Caco-2 (cell line): Measurements from ENCODE around the gene NELFA. TPM values are rescaled to one million over a fixed set of nuclear protein-coding genes. Genes with fewer than 3 reads are reported as not detected.

Experiments used
- BruUV-seq: library from RNA; stranded (reverse); fragments of 400-500 nt; replicated peaks from 2 replicates; lab custom pipeline; 2021; lab: Mats Ljungman, UMichigan
- CTCF ChIA-PET: fragments of 300-600 bp; sonication (Branson Sonifier 250); formaldehyde crosslinking; loops from one replicate; lab custom pipeline; 2022; ENCODE audit warnings: antibody characterized with exemption; lab: Charles Lee
- POLR2A ChIA-PET: fragments of 300-600 bp; sonication (Branson Sonifier 250); formaldehyde crosslinking; loops from one replicate; lab custom pipeline; 2022; ENCODE audit warnings: antibody characterized with exemption; lab: Charles Lee
- DNase-seq, 2 experiments: peaks; one replicate each; pipeline versions ENCODE4 v3.0.0 to v3.0.0-alpha.2; 2020 to 2022
- H3K27me3 ChIP-seq: replicated peaks from 2 replicates; pipeline ENCODE4 v1.6.0; 2011; ENCODE audit warnings: low read length; ENCODE audit not compliant: control insufficient read depth, insufficient read depth
- H3K36me3 ChIP-seq: 2 replicates; pipeline ENCODE4 v1.5.1; 2011; ENCODE audit warnings: low read length; ENCODE audit not compliant: control insufficient read depth, insufficient read depth
- H3K4me1 ChIP-seq: fragments of 250-450 bp; sonication (Bioruptor Pico); 2 replicates; pipeline ENCODE4 v1.5.1; 2020; ENCODE audit warnings: mild to moderate bottlenecking
- H3K4me3 ChIP-seq: 2 replicates; pipeline ENCODE4 v1.5.1; 2011; ENCODE audit warnings: low read depth, mild to moderate bottlenecking, control low read depth, low read length
- H3K9me3 ChIP-seq: fragments of 250-450 bp; sonication (Bioruptor Pico); 2 replicates; pipeline ENCODE4 v1.5.1; 2020; ENCODE audit warnings: mild to moderate bottlenecking, moderate library complexity
- H3K27ac Mint-ChIP-seq: one replicate; pipeline ENCODE4 v1.8.0; 2022; ENCODE audit warnings: mixed read lengths; ENCODE audit not compliant: unreplicated experiment
- H3K27me3 Mint-ChIP-seq: one replicate; pipeline ENCODE4 v1.8.0; 2022; ENCODE audit warnings: mixed read lengths; ENCODE audit not compliant: insufficient read depth, unreplicated experiment
- H3K36me3 Mint-ChIP-seq: one replicate; pipeline ENCODE4 v1.8.0; 2022; ENCODE audit warnings: mild to moderate bottlenecking, mixed read lengths; ENCODE audit not compliant: insufficient read depth, unreplicated experiment
- H3K4me1 Mint-ChIP-seq: one replicate; pipeline ENCODE4 v1.8.0; 2022; ENCODE audit warnings: low read depth, mixed read lengths; ENCODE audit not compliant: unreplicated experiment
- H3K4me3 Mint-ChIP-seq: one replicate; pipeline ENCODE4 v1.8.0; 2022; ENCODE audit warnings: mild to moderate bottlenecking, moderate library complexity, mixed read lengths; ENCODE audit not compliant: unreplicated experiment
- H3K9me3 Mint-ChIP-seq: one replicate; pipeline ENCODE4 v1.8.0; 2022; ENCODE audit warnings: mixed read lengths; ENCODE audit not compliant: unreplicated experiment
- intact Hi-C: fragments of 100-400 bp; cut with micrococcal nuclease; formaldehyde crosslinking; loops from one replicate; pipeline ENCODE4 v1.10.0; 2022; ENCODE audit not compliant: unreplicated experiment
- total RNA-seq: library from RNA; stranded (reverse); gene quantifications from 2 replicates; pipeline ENCODE4 v1.2.3, GENCODE V29; 2022
- TF ChIP-seq, protein P1 (sequence below), 2 experiments: fragments of 200-600 bp in 1 of 2; IDR thresholded peaks; 1 replicate in 1 of 2; 2 replicates in 1 of 2; pipeline versions ENCODE4 v1.5.1 to v1.8.0; 2011 to 2022; ENCODE audit warnings: antibody characterized with exemption in 1 of 2, control low read depth in 1 of 2, inconsistent platforms in 1 of 2, low read depth in 1 of 2, low read length in 1 of 2, mild to moderate bottlenecking in 1 of 2, moderate library complexity in 1 of 2; ENCODE audit not compliant: insufficient read depth in 1 of 2, severe bottlenecking in 1 of 2, unreplicated experiment in 1 of 2

NELFA gene
- total RNA-seq, 1 experiment from 2014 or later: 53.0 TPM

DNA sequence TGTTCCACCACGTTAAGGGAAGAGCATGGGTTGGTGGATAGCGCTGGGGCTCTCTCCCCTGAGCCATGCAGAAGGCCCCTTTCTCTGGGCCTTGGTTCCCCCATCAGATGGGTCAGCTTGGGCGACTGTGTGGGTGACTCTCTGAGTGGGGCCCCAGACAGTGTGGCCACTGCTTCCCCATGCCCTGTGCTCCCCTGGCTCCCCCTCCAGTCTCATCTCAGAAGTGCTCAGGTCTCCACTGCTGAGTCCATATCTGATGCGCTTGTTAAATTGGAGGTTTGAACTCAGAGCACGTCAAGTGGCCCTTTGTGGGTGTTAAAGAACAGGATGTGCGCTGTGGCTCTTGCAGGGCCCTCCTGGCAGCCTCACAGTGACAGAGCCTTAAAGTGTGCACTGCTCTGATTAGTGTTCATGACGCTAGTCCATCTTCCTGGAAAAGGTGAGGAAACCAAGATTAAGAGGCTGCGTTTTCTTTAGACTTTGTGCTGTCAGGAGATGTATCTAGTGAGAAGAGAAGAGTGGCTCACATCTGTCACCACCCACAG, 59.8 kb downstream of the NELFA start:
- Mint-ChIP-seq H3K4me3 (no peak overlapping the region), H3K36me3 (peaks cover 77% of the 10 kb centered on the region), H3K4me1 (no peaks in the 10 kb centered on the region), H3K9me3 (no peaks in the 10 kb centered on the region), H3K27ac (no peak overlapping the region), H3K27me3 (no peaks in the 10 kb centered on the region)
- Histone ChIP-seq H3K4me3 (no peak overlapping the region), H3K9me3 (no peaks in the 10 kb centered on the region), H3K36me3 (no peaks in the 10 kb centered on the region; the same call in 1 of the 2 replicates), H3K27me3 (no peaks in the 10 kb centered on the region), H3K4me1 (no peaks in the 10 kb centered on the region)
- ChIA-PET CTCF (no interaction called here), POLR2A (no interaction called here)
- TF ChIP-seq, protein P1, sequence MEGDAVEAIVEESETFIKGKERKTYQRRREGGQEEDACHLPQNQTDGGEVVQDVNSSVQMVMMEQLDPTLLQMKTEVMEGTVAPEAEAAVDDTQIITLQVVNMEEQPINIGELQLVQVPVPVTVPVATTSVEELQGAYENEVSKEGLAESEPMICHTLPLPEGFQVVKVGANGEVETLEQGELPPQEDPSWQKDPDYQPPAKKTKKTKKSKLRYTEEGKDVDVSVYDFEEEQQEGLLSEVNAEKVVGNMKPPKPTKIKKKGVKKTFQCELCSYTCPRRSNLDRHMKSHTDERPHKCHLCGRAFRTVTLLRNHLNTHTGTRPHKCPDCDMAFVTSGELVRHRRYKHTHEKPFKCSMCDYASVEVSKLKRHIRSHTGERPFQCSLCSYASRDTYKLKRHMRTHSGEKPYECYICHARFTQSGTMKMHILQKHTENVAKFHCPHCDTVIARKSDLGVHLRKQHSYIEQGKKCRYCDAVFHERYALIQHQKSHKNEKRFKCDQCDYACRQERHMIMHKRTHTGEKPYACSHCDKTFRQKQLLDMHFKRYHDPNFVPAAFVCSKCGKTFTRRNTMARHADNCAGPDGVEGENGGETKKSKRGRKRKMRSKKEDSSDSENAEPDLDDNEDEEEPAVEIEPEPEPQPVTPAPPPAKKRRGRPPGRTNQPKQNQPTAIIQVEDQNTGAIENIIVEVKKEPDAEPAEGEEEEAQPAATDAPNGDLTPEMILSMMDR (IDR thresholded peaks at IDR 0.05; ENCODE audit: insufficient read depth in 1 of 2, low read depth in 1 of 2, low read length in 1 of 2, severe bottlenecking in 1 of 2, unreplicated experiment in 1 of 2): no peak
- intact Hi-C loops: no loop called here
- BruUV-seq: no TSS peak
- DNase-seq: no peak

DNA sequence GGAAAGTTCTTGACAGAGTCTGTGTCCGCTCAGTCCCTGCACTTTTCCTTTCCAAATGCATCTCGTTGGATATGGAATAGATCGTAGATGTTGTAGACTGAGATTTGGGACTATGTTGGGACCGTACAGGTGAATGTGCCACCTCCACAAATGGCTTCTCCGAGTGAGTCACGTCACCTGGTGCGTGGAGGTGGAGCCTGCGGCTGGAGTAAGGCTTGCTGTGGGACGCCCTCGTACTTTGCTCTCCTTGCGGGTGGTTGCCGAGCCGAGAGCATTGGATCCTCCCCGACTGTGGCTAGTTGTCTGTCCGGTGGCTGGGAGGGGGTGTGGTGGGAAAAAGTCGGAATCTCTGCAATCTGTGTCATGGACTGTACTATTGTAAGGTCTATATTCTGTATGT, 60.5 kb downstream of the NELFA start:
- no peaks in the 10 kb centered on the region for H3K27me3 Mint-ChIP-seq
- ChIA-PET CTCF (no interaction called here), POLR2A (no interaction called here)
- H3K9me3 ChIP-seq: no peaks in the 10 kb centered on the region
- H3K36me3 ChIP-seq: no peaks in the 10 kb centered on the region; the same call in 1 of the 2 replicates
- TF ChIP-seq, protein P1 (IDR thresholded peaks at IDR 0.05; ENCODE audit: insufficient read depth in 1 of 2, low read depth in 1 of 2, low read length in 1 of 2, severe bottlenecking in 1 of 2, unreplicated experiment in 1 of 2): no peak
- BruUV-seq: no TSS peak
- H3K4me1 Mint-ChIP-seq: no peaks in the 10 kb centered on the region
- H3K9me3 Mint-ChIP-seq: no peaks in the 10 kb centered on the region
- H3K4me3 ChIP-seq: no peak overlapping the region
- no peak for DNase-seq
- H3K27me3 ChIP-seq: no peaks in the 10 kb centered on the region
- no peak overlapping the region for H3K27ac Mint-ChIP-seq
- intact Hi-C loops: no loop called here
- peaks cover 79% of the 10 kb centered on the region for H3K36me3 Mint-ChIP-seq
- no peak overlapping the region for H3K4me3 Mint-ChIP-seq
- no peaks in the 10 kb centered on the region for H3K4me1 ChIP-seq

DNA sequence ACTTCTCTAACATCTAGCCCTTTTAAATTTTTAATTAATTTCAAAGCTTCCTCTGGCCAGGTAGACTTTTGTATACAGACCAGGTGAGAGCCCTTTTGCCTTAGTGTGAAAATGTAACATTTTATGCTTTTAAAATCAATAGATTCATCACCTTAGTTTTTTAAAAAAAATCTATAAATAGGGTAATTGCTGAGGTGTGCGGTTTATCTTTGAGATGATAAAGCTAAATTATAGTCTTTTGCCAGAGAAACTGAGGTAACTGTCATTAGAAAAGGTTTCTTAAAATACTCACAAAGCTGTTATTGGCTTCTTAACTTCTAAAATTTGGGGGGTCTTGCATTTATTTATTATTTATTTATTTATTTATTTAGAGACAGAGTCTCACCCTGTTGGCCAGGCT, 62.9 kb downstream of the NELFA start:
- DNase-seq: no peak
- no peaks in the 10 kb centered on the region; the same call in 1 of the 2 replicates for H3K36me3 ChIP-seq
- H3K9me3 ChIP-seq: no peaks in the 10 kb centered on the region
- peaks cover 69% of the 10 kb centered on the region for H3K36me3 Mint-ChIP-seq
- intact Hi-C loops: no loop called here
- no peak overlapping the region for H3K27ac Mint-ChIP-seq
- no peak overlapping the region for H3K4me3 ChIP-seq
- CTCF ChIA-PET: no interaction called here
- POLR2A ChIA-PET: no interaction called here
- H3K27me3 ChIP-seq: no peaks in the 10 kb centered on the region
- no TSS peak for BruUV-seq
- H3K4me1 Mint-ChIP-seq: no peaks in the 10 kb centered on the region
- H3K4me1 ChIP-seq: no peaks in the 10 kb centered on the region
- H3K4me3 Mint-ChIP-seq: no peak overlapping the region
- no peaks in the 10 kb centered on the region for H3K27me3 Mint-ChIP-seq
- H3K9me3 Mint-ChIP-seq: no peaks in the 10 kb centered on the region
- TF ChIP-seq, protein P1 (IDR thresholded peaks at IDR 0.05; ENCODE audit: insufficient read depth in 1 of 2, low read depth in 1 of 2, low read length in 1 of 2, severe bottlenecking in 1 of 2, unreplicated experiment in 1 of 2): no peak
